WTC11 (cell line): ENCODE data around the gene ITGA5. TPM values are rescaled to one million over a fixed set of nuclear protein-coding genes. Genes with fewer than 3 reads are reported as not detected.

ENCODE experiments used
- ATAC-seq: fragments of 200-7000 bp; cut with Tn5 transposase; 2 replicates; pipeline ENCODE4 v1.10.0; 2021; ENCODE audit warnings: mild to moderate bottlenecking, moderate library complexity
- CTCF ChIA-PET: fragments of 300-600 bp; sonication (Branson Sonifier 250); formaldehyde crosslinking; loops from one replicate; lab custom pipeline; 2021; ENCODE audit warnings: antibody characterized with exemption; lab: Charles Lee
- POLR2A ChIA-PET: fragments of 350-600 bp; sonication (Branson Sonifier 250); formaldehyde crosslinking; loops from one replicate; lab custom pipeline; 2021; ENCODE audit warnings: antibody characterized with exemption; lab: Charles Lee
- DNase-seq: peaks from one replicate; pipeline ENCODE4 v3.0.0; 2021; ENCODE audit warnings: low spot score
- H3K27ac Mint-ChIP-seq: 2 replicates; pipeline ENCODE4 v1.8.0; 2021; ENCODE audit warnings: mixed read lengths
- H3K27me3 Mint-ChIP-seq: 2 replicates; pipeline ENCODE4 v1.8.0; 2021; ENCODE audit warnings: low read depth, mild to moderate bottlenecking, moderate library complexity, mixed read lengths
- H3K36me3 Mint-ChIP-seq: 2 replicates; pipeline ENCODE4 v1.8.0; 2021; ENCODE audit warnings: mixed read lengths
- H3K4me1 Mint-ChIP-seq: 2 replicates; pipeline ENCODE4 v1.8.0; 2022; ENCODE audit warnings: mixed read lengths
- H3K4me3 Mint-ChIP-seq: 2 replicates; pipeline ENCODE4 v1.8.0; 2021; ENCODE audit warnings: mild to moderate bottlenecking, moderate library complexity, mixed read lengths
- H3K9me3 Mint-ChIP-seq: 2 replicates; pipeline ENCODE4 v1.8.0; 2021; ENCODE audit warnings: mixed read lengths
- CREB1 ChIP-seq: sonication (generic); formaldehyde crosslinking; IDR thresholded peaks from 2 replicates; pipeline ENCODE4 v1.8.0; 2023; ENCODE audit warnings: mild to moderate bottlenecking, missing genetic modification reagents
- CTCF ChIP-seq: fragments of 200-600 bp; IDR thresholded peaks from 2 replicates; pipeline ENCODE4 v1.8.0; 2022; ENCODE audit warnings: antibody characterized with exemption
- ELF4 ChIP-seq: sonication (generic); formaldehyde crosslinking; IDR thresholded peaks from 2 replicates; pipeline ENCODE4 v1.8.1; 2022; ENCODE audit warnings: low read depth, mild to moderate bottlenecking, moderate library complexity, missing genetic modification reagents
- FOXK1 ChIP-seq: sonication (generic); formaldehyde crosslinking; IDR thresholded peaks from 2 replicates; pipeline ENCODE4 v1.8.0; 2022; ENCODE audit warnings: mild to moderate bottlenecking, moderate library complexity, missing genetic modification reagents
- GTF2I ChIP-seq: fragments of 250-450 bp; sonication (Bioruptor Pico); conservative IDR thresholded peaks from 2 replicates; pipeline ENCODE4 v1.4.0; 2021; ENCODE audit warnings: mild to moderate bottlenecking
- NFYB ChIP-seq: sonication (generic); formaldehyde crosslinking; conservative IDR thresholded peaks from 2 replicates; pipeline ENCODE4 v1.8.0; 2022; ENCODE audit warnings: low read depth, missing genetic modification reagents
- PREB ChIP-seq: sonication (generic); formaldehyde crosslinking; IDR thresholded peaks from 2 replicates; pipeline ENCODE4 v1.8.1; 2022; ENCODE audit warnings: mild to moderate bottlenecking, missing genetic modification reagents, moderate library complexity, borderline replicate concordance
- SP1 ChIP-seq: sonication (generic); formaldehyde crosslinking; conservative IDR thresholded peaks from 2 replicates; pipeline ENCODE4 v1.8.1; 2022; ENCODE audit warnings: missing genetic modification reagents
- TEAD4 ChIP-seq: sonication (generic); formaldehyde crosslinking; IDR thresholded peaks from 2 replicates; pipeline ENCODE4 v1.8.0; 2022; ENCODE audit warnings: mild to moderate bottlenecking, missing genetic modification reagents
- ZNF281 ChIP-seq: sonication (generic); formaldehyde crosslinking; IDR thresholded peaks from 2 replicates; pipeline ENCODE4 v1.8.0; 2023; ENCODE audit warnings: mild to moderate bottlenecking, missing genetic modification reagents
- ZNF416 ChIP-seq: fragments of 250-450 bp; sonication (Bioruptor Pico); IDR thresholded peaks from 2 replicates; pipeline ENCODE4 v1.9.0; 2021; ENCODE audit warnings: mild to moderate bottlenecking, inconsistent platforms
- total RNA-seq: library from RNA; stranded (reverse); gene quantifications from 3 replicates; pipeline ENCODE4 v1.2.3, GENCODE V29; 2021
- TF ChIP-seq, protein P1 (sequence below): sonication (generic); formaldehyde crosslinking; IDR thresholded peaks from 2 replicates; pipeline ENCODE4 v1.8.0; 2023; ENCODE audit warnings: missing genetic modification reagents, mild to moderate bottlenecking, borderline replicate concordance
- TF ChIP-seq, protein P2 (sequence below): sonication (generic); formaldehyde crosslinking; IDR thresholded peaks from 2 replicates; pipeline ENCODE4 v1.8.1; 2023; ENCODE audit warnings: mild to moderate bottlenecking, moderate library complexity, missing genetic modification reagents

Gene ITGA5
- total RNA-seq, 1 experiment from 2014 or later, result 21.9 TPM

DNA sequence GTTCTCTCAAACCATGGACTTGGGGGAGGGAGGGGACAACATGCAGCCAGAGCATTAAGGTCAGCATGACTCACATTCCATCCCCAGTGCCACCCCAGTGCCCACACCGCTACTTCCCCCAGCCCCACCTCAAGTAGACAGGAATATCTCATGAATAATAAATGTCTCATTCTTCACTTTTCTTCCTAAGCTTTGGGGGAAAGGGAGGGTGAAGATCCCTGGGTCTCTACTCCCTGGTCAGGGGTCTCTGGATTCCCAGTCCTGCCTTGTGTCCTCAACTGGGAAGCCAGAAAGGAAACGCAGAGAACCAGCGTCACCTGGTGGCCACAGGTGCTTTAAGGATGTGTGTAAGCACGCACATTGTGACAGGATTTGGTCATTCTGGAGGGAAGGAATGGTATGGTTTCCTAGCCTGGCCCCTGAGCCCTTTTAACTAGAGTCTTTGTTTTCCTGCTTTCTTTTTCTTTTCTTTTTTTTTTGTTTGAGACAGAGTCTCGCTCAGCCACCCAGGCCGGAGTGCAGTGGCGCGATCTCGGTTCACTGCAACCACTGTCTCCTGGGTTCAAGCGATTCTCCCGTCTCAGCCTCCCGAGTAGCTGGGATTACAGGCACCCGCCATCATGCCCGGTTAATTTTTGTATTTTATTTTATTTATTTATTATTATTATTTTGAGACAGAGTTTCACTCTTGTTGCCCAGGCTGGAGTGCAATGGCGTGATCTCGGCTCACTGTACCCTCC lies 58.2 kb downstream of the ITGA5 start:
- no peaks in the 10 kb centered on the region for H3K36me3 Mint-ChIP-seq
- H3K27ac Mint-ChIP-seq, result no peak overlapping the region; the same call in 1 of the 2 replicates
- POLR2A ChIA-PET, result interaction anchor here (1.4 kb wide), 1 partner anchor 18 kb away, joined by 4 read pairs; no protein-coding TSS in a partner anchor
- ATAC-seq (peak; percentile 42), DNase-seq (peak; percentile 94)
- no peaks in the 10 kb centered on the region for H3K9me3 Mint-ChIP-seq
- CTCF ChIA-PET, result interaction anchor here (0.6 to 9.1 kb wide), 21 partner anchors 7 to 155 kb away, joined by 3 to 200 read pairs (median 7); partner anchors contain the start of genes COPZ1 and NFE2
- TF ChIP-seq ZNF281 (CRISPR knock-in tag) (no peak), CTCF (peak; percentile 73)
- H3K4me3 Mint-ChIP-seq, result peak overlapping the region; percentile 38
- H3K4me1 Mint-ChIP-seq, result peaks cover 7% of the 10 kb centered on the region
- H3K27me3 Mint-ChIP-seq, result peaks cover 15% of the 10 kb centered on the region

- DNase-seq (no peak), ATAC-seq (no peak)
- Mint-ChIP-seq H3K4me3 (no peak overlapping the region), H3K4me1 (peaks cover 7% of the 10 kb centered on the region), H3K27ac (no peak overlapping the region), H3K27me3 (peaks cover 14% of the 10 kb centered on the region), H3K36me3 (no peaks in the 10 kb centered on the region), H3K9me3 (no peaks in the 10 kb centered on the region)
- ChIA-PET POLR2A (interaction anchor here (0.7 to 4.2 kb wide), 8 partner anchors 11 to 101 kb away, joined by 3 to 40 read pairs (median 4); partner anchors contain the start of genes CBX5, COPZ1 and HNRNPA1), CTCF (interaction anchor here (0.8 to 9.1 kb wide), 27 partner anchors 8 to 369 kb away, joined by 3 to 200 read pairs (median 7); partner anchors contain the start of genes CBX5, COPZ1, HNRNPA1 and HOXC5)
- TF ChIP-seq GTF2I (CRISPR knock-in tag) (0 out of 2 replicates have a peak, but pooled peaks have one; percentile 6), PREB (CRISPR knock-in tag) (no peak)
Observed at GRCh38 chr12:54359762-54360351, 59.2 kb downstream of the ITGA5 start.

GRCh38 chr12:54358945-54359761 lies 59.9 kb downstream of the ITGA5 start:
- ChIA-PET CTCF (interaction anchor here (0.5 to 9.1 kb wide), 32 partner anchors 9 to 665 kb away, joined by 3 to 200 read pairs (median 6); partner anchors contain the start of genes CBX5, COPZ1, HNRNPA1 and HOXC5), POLR2A (interaction anchor here (0.7 to 4.2 kb wide), 13 partner anchors 11 to 100 kb away, joined by 3 to 40 read pairs (median 4); partner anchors contain the start of genes CBX5, COPZ1, HNRNPA1 and NFE2)
- H3K9me3 Mint-ChIP-seq, result no peaks in the 10 kb centered on the region
- no peak overlapping the region for H3K27ac Mint-ChIP-seq
- no peaks in the 10 kb centered on the region for H3K36me3 Mint-ChIP-seq
- DNase-seq (peak; percentile 96), ATAC-seq (peak; percentile 77)
- no peak overlapping the region for H3K4me3 Mint-ChIP-seq
- H3K27me3 Mint-ChIP-seq, result peaks cover 7% of the 10 kb centered on the region
- TF ChIP-seq ZNF416 (CRISPR knock-in tag) (no peak), SP1 (CRISPR knock-in tag) (peak; percentile 74), FOXK1 (CRISPR knock-in tag) (0 out of 2 replicates have a peak, but pooled peaks have one; percentile 36), CREB1 (no peak), NFYB (CRISPR knock-in tag) (peak; percentile 93), ELF4 (CRISPR knock-in tag) (no peak), TEAD4 (CRISPR knock-in tag) (no peak)
- TF ChIP-seq, protein P1, sequence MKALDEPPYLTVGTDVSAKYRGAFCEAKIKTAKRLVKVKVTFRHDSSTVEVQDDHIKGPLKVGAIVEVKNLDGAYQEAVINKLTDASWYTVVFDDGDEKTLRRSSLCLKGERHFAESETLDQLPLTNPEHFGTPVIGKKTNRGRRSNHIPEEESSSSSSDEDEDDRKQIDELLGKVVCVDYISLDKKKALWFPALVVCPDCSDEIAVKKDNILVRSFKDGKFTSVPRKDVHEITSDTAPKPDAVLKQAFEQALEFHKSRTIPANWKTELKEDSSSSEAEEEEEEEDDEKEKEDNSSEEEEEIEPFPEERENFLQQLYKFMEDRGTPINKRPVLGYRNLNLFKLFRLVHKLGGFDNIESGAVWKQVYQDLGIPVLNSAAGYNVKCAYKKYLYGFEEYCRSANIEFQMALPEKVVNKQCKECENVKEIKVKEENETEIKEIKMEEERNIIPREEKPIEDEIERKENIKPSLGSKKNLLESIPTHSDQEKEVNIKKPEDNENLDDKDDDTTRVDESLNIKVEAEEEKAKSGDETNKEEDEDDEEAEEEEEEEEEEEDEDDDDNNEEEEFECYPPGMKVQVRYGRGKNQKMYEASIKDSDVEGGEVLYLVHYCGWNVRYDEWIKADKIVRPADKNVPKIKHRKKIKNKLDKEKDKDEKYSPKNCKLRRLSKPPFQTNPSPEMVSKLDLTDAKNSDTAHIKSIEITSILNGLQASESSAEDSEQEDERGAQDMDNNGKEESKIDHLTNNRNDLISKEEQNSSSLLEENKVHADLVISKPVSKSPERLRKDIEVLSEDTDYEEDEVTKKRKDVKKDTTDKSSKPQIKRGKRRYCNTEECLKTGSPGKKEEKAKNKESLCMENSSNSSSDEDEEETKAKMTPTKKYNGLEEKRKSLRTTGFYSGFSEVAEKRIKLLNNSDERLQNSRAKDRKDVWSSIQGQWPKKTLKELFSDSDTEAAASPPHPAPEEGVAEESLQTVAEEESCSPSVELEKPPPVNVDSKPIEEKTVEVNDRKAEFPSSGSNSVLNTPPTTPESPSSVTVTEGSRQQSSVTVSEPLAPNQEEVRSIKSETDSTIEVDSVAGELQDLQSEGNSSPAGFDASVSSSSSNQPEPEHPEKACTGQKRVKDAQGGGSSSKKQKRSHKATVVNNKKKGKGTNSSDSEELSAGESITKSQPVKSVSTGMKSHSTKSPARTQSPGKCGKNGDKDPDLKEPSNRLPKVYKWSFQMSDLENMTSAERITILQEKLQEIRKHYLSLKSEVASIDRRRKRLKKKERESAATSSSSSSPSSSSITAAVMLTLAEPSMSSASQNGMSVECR, result 0 out of 2 replicates have a peak, but pooled peaks have one; percentile 39
- TF ChIP-seq, protein P2, sequence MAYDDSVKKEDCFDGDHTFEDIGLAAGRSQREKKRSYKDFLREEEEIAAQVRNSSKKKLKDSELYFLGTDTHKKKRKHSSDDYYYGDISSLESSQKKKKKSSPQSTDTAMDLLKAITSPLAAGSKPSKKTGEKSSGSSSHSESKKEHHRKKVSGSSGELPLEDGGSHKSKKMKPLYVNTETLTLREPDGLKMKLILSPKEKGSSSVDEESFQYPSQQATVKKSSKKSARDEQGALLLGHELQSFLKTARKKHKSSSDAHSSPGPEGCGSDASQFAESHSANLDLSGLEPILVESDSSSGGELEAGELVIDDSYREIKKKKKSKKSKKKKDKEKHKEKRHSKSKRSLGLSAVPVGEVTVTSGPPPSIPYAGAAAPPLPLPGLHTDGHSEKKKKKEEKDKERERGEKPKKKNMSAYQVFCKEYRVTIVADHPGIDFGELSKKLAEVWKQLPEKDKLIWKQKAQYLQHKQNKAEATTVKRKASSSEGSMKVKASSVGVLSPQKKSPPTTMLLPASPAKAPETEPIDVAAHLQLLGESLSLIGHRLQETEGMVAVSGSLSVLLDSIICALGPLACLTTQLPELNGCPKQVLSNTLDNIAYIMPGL (CRISPR knock-in tag), result no peak
- H3K4me1 Mint-ChIP-seq, result peaks cover 7% of the 10 kb centered on the region
